NT2/D1 (cell line): ENCODE data around the gene DAB2IP.

Experiments used
- SUZ12 ChIP-seq: IDR thresholded peaks from 2 replicates; pipeline ENCODE4 v1.6.1; 2011; ENCODE audit not compliant: insufficient read length, insufficient read depth; ENCODE audit errors: extremely low read depth
- YY1 ChIP-seq: IDR thresholded peaks from 2 replicates; pipeline ENCODE4 v1.6.1; 2011; ENCODE audit not compliant: insufficient read length, insufficient read depth
- ZNF274 ChIP-seq: IDR thresholded peaks from 2 replicates; pipeline ENCODE4 v1.6.1; 2011; ENCODE audit warnings: mild to moderate bottlenecking, low read depth, low read length

DNA sequence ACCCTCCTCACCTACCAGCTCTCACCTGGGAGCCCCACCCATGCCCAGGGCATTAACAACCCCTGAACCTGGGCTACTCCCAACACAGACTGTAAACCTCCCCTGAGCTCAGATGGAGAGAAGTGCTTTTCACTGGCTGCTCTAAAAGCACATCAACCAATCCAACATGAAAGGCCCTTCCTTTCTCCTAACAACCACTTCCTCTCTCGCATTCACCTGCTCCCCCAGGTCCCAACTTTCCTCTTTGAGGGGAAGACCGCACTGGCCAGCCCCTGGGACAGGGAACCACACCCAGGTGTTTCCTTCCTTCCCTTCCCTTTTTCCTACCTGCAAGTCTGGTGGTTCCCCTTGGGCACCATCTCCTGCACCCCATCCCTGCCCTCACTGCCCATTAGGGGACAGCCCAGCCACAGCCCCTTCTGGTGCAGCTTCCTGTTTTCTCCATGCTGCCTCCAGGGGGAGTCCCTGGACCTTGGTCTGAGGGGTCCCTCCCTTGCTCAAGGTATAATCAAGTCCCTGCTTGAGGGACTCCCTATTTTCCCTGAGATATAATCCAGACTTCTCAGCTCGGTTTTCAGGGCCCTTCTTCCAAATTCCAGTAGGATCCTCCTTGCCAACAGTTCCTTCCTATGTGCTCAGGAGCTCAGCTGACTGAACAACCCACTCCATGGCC lies 30.5 kb upstream of the DAB2IP start:
- no peak for TF ChIP-seq YY1
- TF ChIP-seq ZNF274 = no peak
- TF ChIP-seq SUZ12 = no peak
